Osteoblast (primary cell): ENCODE results near the gene NPTXR. TPM values are rescaled to one million over a fixed set of nuclear protein-coding genes. Genes with fewer than 3 reads are reported as not detected.
"Not testable (repeated sequence)": the region's sequence is repeated elsewhere in the genome, so short reads cannot be mapped to it uniquely, and the experiment has no call there.

ENCODE experiments used
- DNase-seq: peaks from one replicate; pipeline ENCODE4 v3.0.0; 2011; ENCODE audit warnings: low spot score, mixed read lengths; ENCODE audit not compliant: insufficient read length; ENCODE audit errors: missing footprints
- H2AFZ ChIP-seq: 2 replicates; pipeline ENCODE4 v1.6.0; 2011; ENCODE audit warnings: mild to moderate bottlenecking, low read length
- H3K27ac ChIP-seq: 2 replicates; pipeline ENCODE4 v1.5.1; 2011; ENCODE audit warnings: mild to moderate bottlenecking, low read depth, low read length, moderate library complexity
- H3K27me3 ChIP-seq: 2 replicates; pipeline ENCODE4 v1.6.0; 2012; ENCODE audit warnings: mild to moderate bottlenecking, control low read depth, inconsistent platforms, low read length, moderate library complexity; ENCODE audit not compliant: insufficient read depth
- H3K36me3 ChIP-seq: 2 replicates; pipeline ENCODE4 v1.5.1; 2011; ENCODE audit warnings: mild to moderate bottlenecking, low read length, control low read depth, moderate library complexity; ENCODE audit not compliant: insufficient read depth
- H3K4me1 ChIP-seq: 2 replicates; pipeline ENCODE4 v1.5.1; 2011; ENCODE audit warnings: mild to moderate bottlenecking, low read length, control low read depth, moderate library complexity; ENCODE audit not compliant: insufficient read depth
- H3K4me2 ChIP-seq: 2 replicates; pipeline ENCODE4 v1.6.0; 2011; ENCODE audit warnings: mild to moderate bottlenecking, low read length; ENCODE audit not compliant: insufficient read depth
- H3K4me3 ChIP-seq: fragments of 200-600 bp; sonication (generic); 3 replicates; pipeline ENCODE4 v1.5.1; 2012; ENCODE audit warnings: mild to moderate bottlenecking, low read length, inconsistent platforms; ENCODE audit not compliant: insufficient read depth
- H3K79me2 ChIP-seq: 2 replicates; pipeline ENCODE4 v1.6.0; 2012; ENCODE audit warnings: mild to moderate bottlenecking, low read length, control low read depth, inconsistent platforms; ENCODE audit not compliant: insufficient read depth
- H3K9me3 ChIP-seq: 2 replicates; pipeline ENCODE4 v1.5.1; 2011; ENCODE audit warnings: low read depth, low read length, control low read depth
- H4K20me1 ChIP-seq: 2 replicates; pipeline ENCODE4 v1.6.0; 2012; ENCODE audit warnings: mild to moderate bottlenecking, low read length, control low read depth; ENCODE audit not compliant: insufficient read depth
- CTCF ChIP-seq: IDR thresholded peaks from 2 replicates; pipeline ENCODE4 v1.5.1; 2011; ENCODE audit warnings: mild to moderate bottlenecking, low read depth, low read length, moderate library complexity; ENCODE audit errors: extremely low read depth
- total RNA-seq: library from RNA; depleted of rRNA; stranded (reverse); fragments of >200 nt; gene quantifications from 2 replicates; pipeline ENCODE4 v1.2.3, GENCODE V29; 2012

Gene NPTXR
- total RNA-seq, 1 donor = 0.72 TPM

DNA sequence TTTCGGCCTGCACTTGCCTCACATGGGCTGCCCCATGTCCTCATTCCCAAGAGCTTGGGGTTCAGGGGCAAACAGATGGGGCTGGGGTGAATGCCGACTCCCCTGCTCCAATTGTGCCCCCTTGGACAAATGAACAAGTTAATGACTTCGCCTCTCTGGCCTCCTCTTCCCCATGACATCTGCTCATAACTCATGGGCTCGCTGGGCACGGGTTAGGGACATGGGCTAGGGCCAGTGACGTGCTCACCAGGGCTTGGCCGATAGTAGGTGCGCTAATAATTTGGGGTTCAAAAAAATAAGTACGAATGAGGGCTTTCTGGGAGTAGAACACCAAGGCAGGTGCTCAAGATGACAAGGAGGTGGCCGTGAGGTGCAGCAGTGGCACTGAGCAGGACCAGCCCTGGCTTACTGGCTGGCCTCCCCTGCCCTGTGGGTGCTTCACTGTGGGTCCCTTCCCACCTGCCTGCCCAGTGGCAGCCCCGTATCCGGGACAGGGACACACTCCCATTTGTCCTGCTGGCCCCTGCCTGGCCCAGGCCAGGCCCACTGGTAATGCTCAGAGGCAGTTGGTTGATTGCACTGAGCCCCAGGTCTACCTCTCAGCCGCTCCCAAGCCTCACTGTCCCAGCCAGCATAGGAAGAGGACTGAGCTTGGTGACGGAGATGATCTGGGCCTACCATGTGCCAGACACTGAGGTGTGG is 15.9 kb upstream of the NPTXR start:
- Histone ChIP-seq H3K4me3 (no peak overlapping the region), H3K27me3 (peaks cover 3% of the 10 kb centered on the region), H3K79me2 (no peaks in the 10 kb centered on the region), H3K27ac (no peak overlapping the region), H3K4me2 (no peak overlapping the region), H4K20me1 (peaks cover 35% of the 10 kb centered on the region), H3K9me3 (no peaks in the 10 kb centered on the region), H3K4me1 (peaks cover 5% of the 10 kb centered on the region), H2AFZ (no peak overlapping the region), H3K36me3 (no peaks in the 10 kb centered on the region)
- DNase-seq = peak; percentile 44
- no peak for TF ChIP-seq CTCF

DNA sequence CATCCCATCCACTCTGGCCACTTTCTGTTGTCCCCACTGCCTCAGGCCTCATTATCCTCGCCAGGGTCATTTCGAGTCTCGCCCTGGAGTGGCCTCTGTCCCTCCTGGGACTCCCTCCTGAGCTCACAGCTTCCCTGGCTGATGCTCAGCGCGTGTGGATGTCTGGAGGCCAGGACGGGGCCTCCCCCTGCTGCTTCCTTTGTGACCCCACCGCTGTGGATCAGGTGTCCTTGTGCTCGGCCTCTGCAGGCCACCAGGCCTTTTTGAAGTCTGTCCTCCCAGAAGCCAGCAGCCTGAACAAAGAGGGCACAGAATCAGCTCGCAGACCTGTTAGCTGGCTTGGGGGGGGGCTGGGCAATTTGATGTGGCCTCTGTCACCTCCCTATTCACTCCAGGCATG is 14.7 kb upstream of the NPTXR start:
- H3K4me3 ChIP-seq = no peak overlapping the region
- no peak for DNase-seq
- TF ChIP-seq CTCF = no peak
- H3K4me2 ChIP-seq = no peak overlapping the region
- no peak overlapping the region for H3K27ac ChIP-seq
- no peak overlapping the region for H2AFZ ChIP-seq
- no peaks in the 10 kb centered on the region for H3K79me2 ChIP-seq
- H4K20me1 ChIP-seq = peaks cover 23% of the 10 kb centered on the region
- H3K36me3 ChIP-seq = no peaks in the 10 kb centered on the region
- peaks cover 5% of the 10 kb centered on the region for H3K4me1 ChIP-seq
- no peaks in the 10 kb centered on the region for H3K9me3 ChIP-seq
- H3K27me3 ChIP-seq = peaks cover 3% of the 10 kb centered on the region

GRCh38 chr22:38854476-38854875 is 10.6 kb upstream of the NPTXR start:
- not testable (repeated sequence) for H3K9me3 ChIP-seq, H3K27me3 ChIP-seq, H3K27ac ChIP-seq, DNase-seq, H3K4me3 ChIP-seq, H4K20me1 ChIP-seq, H2AFZ ChIP-seq, H3K36me3 ChIP-seq, H3K4me2 ChIP-seq, H3K4me1 ChIP-seq, H3K79me2 ChIP-seq

DNA sequence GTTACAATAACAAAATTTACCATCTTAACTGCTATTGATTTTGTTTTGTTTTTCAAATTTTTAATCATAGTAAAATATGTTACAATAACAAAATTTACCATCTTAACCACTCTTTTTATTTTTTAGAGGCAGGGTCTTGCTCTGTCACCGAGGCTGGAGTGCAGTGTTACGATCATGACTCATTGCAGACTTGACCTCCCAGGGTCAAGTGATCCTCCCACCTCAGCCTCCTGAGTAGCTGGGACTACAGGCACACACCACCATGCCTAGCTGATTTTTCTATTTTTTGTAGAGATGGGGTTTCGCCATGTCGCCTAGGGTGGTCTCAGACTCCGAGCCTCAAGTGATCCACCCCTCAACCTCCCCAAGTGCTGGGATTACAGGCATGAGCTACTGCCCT is 10.1 kb upstream of the NPTXR start:
- H3K27me3 ChIP-seq, H3K9me3 ChIP-seq, H3K4me3 ChIP-seq, H3K4me1 ChIP-seq, H2AFZ ChIP-seq, H3K27ac ChIP-seq, H3K79me2 ChIP-seq, H3K4me2 ChIP-seq, H4K20me1 ChIP-seq, DNase-seq, H3K36me3 ChIP-seq: not testable (repeated sequence)

- H3K27ac ChIP-seq = no peak overlapping the region
- H4K20me1 ChIP-seq = no peaks in the 10 kb centered on the region
- H3K4me1 ChIP-seq = peaks cover 10% of the 10 kb centered on the region
- no peak for TF ChIP-seq CTCF
- no peak for DNase-seq
- H3K27me3 ChIP-seq = peaks cover 6% of the 10 kb centered on the region
- no peak overlapping the region for H3K4me3 ChIP-seq
- no peaks in the 10 kb centered on the region for H3K9me3 ChIP-seq
- no peaks in the 10 kb centered on the region for H3K79me2 ChIP-seq
- no peak overlapping the region for H3K4me2 ChIP-seq
- H2AFZ ChIP-seq = no peak overlapping the region
- no peaks in the 10 kb centered on the region for H3K36me3 ChIP-seq
Observed at GRCh38 chr22:38853196-38853651, 9.4 kb upstream of the NPTXR start.
